GM13977 (cell line): ENCODE data around the gene TMEM165.
"Not testable (repeated sequence)": the region's sequence is repeated elsewhere in the genome, so short reads cannot be mapped to it uniquely, and the experiment has no call there.

Source experiments
- DNase-seq: peaks from one replicate; pipeline ENCODE4 v3.0.0; 2012; ENCODE audit warnings: low spot score
- in situ Hi-C: fragments of 300-500 bp; cut with MboI; formaldehyde crosslinking; loops from one replicate; pipeline ENCODE4 v1.12.0; 2022; ENCODE audit warnings: low sequenced_read_pairs, low pct_unique_long_range_greater_than_20kb, mixed read lengths, inconsistent platforms; ENCODE audit not compliant: unreplicated experiment
- TF ChIP-seq, protein P1 (sequence below): IDR thresholded peaks from 2 replicates; pipeline ENCODE4 v1.5.1; 2012; ENCODE audit warnings: mild to moderate bottlenecking, control low read depth; ENCODE audit not compliant: insufficient read depth; ENCODE audit errors: extremely low read depth, missing control alignments

TMEM165 gene

DNA sequence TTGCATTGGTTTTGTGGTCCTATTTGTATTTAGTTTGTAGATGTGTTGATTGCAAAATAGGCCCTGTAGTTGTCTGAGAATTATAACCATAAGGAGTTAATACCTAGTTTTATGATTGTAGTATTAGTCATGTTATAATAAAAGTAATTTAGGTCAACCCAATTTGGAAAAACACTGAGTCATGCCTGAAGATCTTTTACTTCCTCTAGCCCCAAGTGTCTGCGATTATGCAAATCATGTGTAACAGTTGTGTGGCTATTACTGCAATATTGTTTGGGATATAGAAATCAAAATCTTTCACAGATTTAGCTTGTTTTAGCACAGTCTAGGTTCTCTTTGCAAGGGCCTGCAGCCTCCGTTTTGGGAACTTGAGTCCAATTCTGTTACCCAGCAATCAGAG is 37.1 kb upstream of the TMEM165 start:
- DNase-seq = peak; percentile 48

GRCh38 chr4:55359397-55359916 is 36.3 kb upstream of the TMEM165 start:
- in situ Hi-C loops = no loop called here
- TF ChIP-seq, protein P1, sequence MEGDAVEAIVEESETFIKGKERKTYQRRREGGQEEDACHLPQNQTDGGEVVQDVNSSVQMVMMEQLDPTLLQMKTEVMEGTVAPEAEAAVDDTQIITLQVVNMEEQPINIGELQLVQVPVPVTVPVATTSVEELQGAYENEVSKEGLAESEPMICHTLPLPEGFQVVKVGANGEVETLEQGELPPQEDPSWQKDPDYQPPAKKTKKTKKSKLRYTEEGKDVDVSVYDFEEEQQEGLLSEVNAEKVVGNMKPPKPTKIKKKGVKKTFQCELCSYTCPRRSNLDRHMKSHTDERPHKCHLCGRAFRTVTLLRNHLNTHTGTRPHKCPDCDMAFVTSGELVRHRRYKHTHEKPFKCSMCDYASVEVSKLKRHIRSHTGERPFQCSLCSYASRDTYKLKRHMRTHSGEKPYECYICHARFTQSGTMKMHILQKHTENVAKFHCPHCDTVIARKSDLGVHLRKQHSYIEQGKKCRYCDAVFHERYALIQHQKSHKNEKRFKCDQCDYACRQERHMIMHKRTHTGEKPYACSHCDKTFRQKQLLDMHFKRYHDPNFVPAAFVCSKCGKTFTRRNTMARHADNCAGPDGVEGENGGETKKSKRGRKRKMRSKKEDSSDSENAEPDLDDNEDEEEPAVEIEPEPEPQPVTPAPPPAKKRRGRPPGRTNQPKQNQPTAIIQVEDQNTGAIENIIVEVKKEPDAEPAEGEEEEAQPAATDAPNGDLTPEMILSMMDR = no peak
- DNase-seq = no peak

More for the DNA sequence above, 37.1 kb upstream of the TMEM165 start:
- TF ChIP-seq, protein P1 = no peak
- in situ Hi-C loops = no loop called here

DNA sequence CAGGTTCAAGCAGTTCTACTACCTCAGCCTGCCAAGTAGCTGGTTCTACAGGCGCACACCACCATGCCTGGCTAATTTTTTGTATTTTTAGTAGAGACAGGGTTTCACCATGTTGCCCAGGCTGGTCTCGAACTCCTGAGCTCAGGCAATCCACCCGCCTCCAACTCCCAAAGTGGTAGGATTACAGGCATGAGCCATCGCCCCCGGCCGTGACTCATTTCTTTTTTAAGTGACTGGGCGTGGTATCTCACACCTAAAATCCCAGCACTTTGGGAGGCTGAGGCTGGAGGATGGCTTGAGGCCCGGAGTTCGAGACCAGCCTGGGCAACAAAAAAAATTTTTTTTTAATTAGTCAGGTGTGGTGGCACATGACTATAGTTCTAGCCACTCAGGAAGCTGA is 32.8 kb upstream of the TMEM165 start:
- in situ Hi-C loops, DNase-seq: not testable (repeated sequence)

DNA sequence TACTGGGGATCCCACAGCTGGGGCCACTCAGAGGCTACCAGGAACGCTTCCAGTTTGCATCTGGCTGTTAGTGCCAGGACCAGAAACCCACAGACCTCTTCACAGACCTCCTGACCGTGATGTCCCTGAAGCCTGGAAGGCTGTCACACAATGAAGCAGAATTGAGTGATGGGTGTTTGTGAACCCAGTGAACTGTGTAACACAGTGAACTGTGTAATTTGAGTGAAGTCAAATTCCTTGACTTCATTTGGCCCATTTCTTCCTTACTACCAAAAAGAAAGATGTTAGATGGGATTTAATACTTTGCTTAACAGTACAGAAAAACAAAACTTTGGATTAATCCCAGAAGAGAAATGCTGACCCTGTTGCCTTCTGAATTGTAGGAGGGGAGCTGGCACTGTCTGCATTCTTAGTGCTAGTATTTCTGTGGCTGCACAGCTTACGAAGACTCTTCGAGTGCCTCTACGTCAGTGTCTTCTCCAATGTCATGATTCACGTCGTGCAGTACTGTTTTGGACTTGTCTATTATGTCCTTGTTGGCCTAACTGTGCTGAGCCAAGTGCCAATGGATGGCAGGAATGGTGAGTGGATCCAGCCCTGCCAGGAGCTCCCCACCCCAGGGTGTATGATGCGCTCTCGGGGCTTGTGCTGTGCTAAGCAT is 31.9 kb upstream of the TMEM165 start:
- in situ Hi-C loops = no loop called here

GRCh38 chr4:55364691-55365344 is 30.9 kb upstream of the TMEM165 start:
- no peak for DNase-seq
- in situ Hi-C loops = no loop called here
- TF ChIP-seq, protein P1 = no peak

More for the DNA sequence above, 31.9 kb upstream of the TMEM165 start:
- no peak for DNase-seq
- TF ChIP-seq, protein P1 = no peak

GRCh38 chr4:55365345-55365728 is 30.4 kb upstream of the TMEM165 start:
- DNase-seq = no peak
- in situ Hi-C loops = no loop called here
- TF ChIP-seq, protein P1 = no peak

GRCh38 chr4:55366621-55367020 is 29.1 kb upstream of the TMEM165 start:
- no peak for DNase-seq
- in situ Hi-C loops = no loop called here

More at GRCh38 chr4:55366621-55367020, 29.1 kb upstream of the TMEM165 start:
- TF ChIP-seq, protein P1 = no peak
